ENCODE data around the gene PRKCB. TPM values are rescaled to one million over a fixed set of nuclear protein-coding genes. Genes with fewer than 3 reads are reported as not detected.

Gene PRKCB
- total RNA-seq, 1 experiment from 2014 or later: not detected

DNA sequence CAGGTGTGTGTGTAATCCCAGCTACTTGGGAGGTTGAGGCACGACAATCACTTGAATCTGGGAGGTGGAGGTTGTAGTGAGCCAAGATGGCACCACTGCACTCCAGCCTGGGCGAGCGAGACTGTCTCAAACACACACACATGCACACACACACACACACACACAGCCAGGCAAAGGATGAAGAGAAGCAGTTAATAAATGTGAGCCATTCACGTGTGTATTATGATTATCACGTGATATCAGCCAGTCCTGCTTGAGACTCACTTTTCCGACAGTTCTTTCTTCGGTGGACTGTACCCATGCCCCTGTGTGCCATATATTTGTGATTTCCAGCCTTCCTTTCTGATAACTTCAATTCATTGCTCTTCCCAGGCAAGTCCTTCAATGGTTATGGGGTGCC, 119.3 kb downstream of the PRKCB start:
- Histone ChIP-seq H2AFZ (ENCODE audit: low read length) (no peak overlapping the region), H3K27me3 (ENCODE audit: low read length) (peaks cover 16% of the 10 kb centered on the region), H4K20me1 (ENCODE audit: low read length) (no peaks in the 10 kb centered on the region), H3K9me2 (replicated peaks; ENCODE audit: low read length) (no peaks in the 10 kb centered on the region), H3K9me3 (ENCODE audit: low read length) (no peaks in the 10 kb centered on the region), H3K9ac (ENCODE audit: low read length) (no peak overlapping the region), H3K4me1 (ENCODE audit: insufficient read depth, low read length) (no peaks in the 10 kb centered on the region), H3K27ac (ENCODE audit: low read length) (no peak overlapping the region), H3K4me3 (ENCODE audit: low read length) (no peak overlapping the region), H3K36me3 (ENCODE audit: low read depth, low read length) (no peaks in the 10 kb centered on the region), H3K79me2 (ENCODE audit: low read length) (no peaks in the 10 kb centered on the region), H3F3A (ENCODE audit: low read length, unreplicated experiment) (no peaks in the 10 kb centered on the region), H3K4me2 (ENCODE audit: low read length) (no peak overlapping the region)
- DNase-seq: no peak
- no peak for TF ChIP-seq EZH2 (IDR thresholded peaks at IDR 0.05; ENCODE audit: low read length, unreplicated experiment)
- no peak for ATAC-seq
- intact Hi-C loops (cut with micrococcal nuclease): no loop called here
- ChIA-PET POLR2A (ENCODE audit: unreplicated experiment) (no interaction called here), CTCF (no interaction called here)
- BruUV-seq (replicated peaks): no TSS peak

DNA sequence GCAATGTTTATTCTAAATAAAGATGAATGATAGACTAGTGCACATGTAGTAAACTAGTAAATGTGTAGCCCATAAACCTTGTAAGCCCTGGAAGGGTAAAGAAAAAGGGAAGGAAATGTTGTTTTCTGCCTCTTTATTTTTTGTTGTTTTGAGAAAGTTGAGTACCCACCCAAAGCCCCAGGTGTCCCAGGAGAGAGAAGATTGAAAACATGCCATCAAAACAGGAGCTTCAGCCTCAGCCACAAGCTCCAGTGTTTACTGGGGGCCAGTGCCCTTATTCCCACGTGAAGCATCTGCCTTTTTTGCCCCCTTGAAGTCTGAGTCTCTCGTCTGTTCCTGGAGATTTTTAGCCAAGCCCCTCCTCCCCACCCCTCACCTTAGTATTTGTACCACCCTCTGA, 121.5 kb downstream of the PRKCB start:
- ChIA-PET POLR2A (ENCODE audit: unreplicated experiment) (no interaction called here), CTCF (no interaction called here)
- Histone ChIP-seq H3K4me1 (ENCODE audit: insufficient read depth, low read length) (no peaks in the 10 kb centered on the region), H3F3A (ENCODE audit: low read length, unreplicated experiment) (no peaks in the 10 kb centered on the region), H3K9me2 (replicated peaks; ENCODE audit: low read length) (no peaks in the 10 kb centered on the region), H4K20me1 (ENCODE audit: low read length) (no peaks in the 10 kb centered on the region), H3K9ac (ENCODE audit: low read length) (no peak overlapping the region), H3K27ac (ENCODE audit: low read length) (no peak overlapping the region), H3K27me3 (ENCODE audit: low read length) (peaks cover 16% of the 10 kb centered on the region), H3K4me3 (ENCODE audit: low read length) (no peak overlapping the region), H2AFZ (ENCODE audit: low read length) (no peak overlapping the region), H3K4me2 (ENCODE audit: low read length) (no peak overlapping the region), H3K36me3 (ENCODE audit: low read depth, low read length) (no peaks in the 10 kb centered on the region), H3K79me2 (ENCODE audit: low read length) (no peaks in the 10 kb centered on the region), H3K9me3 (ENCODE audit: low read length) (no peaks in the 10 kb centered on the region)
- intact Hi-C loops (cut with micrococcal nuclease): no loop called here
- no peak for ATAC-seq
- BruUV-seq (replicated peaks): no TSS peak
- DNase-seq: no peak
- TF ChIP-seq EZH2phosphoT487 (IDR thresholded peaks at IDR 0.05; ENCODE audit: borderline replicate concordance, low read length): no peak
- TF ChIP-seq EZH2 (IDR thresholded peaks at IDR 0.05; ENCODE audit: low read length, unreplicated experiment): no peak
- TF ChIP-seq, protein P1, sequence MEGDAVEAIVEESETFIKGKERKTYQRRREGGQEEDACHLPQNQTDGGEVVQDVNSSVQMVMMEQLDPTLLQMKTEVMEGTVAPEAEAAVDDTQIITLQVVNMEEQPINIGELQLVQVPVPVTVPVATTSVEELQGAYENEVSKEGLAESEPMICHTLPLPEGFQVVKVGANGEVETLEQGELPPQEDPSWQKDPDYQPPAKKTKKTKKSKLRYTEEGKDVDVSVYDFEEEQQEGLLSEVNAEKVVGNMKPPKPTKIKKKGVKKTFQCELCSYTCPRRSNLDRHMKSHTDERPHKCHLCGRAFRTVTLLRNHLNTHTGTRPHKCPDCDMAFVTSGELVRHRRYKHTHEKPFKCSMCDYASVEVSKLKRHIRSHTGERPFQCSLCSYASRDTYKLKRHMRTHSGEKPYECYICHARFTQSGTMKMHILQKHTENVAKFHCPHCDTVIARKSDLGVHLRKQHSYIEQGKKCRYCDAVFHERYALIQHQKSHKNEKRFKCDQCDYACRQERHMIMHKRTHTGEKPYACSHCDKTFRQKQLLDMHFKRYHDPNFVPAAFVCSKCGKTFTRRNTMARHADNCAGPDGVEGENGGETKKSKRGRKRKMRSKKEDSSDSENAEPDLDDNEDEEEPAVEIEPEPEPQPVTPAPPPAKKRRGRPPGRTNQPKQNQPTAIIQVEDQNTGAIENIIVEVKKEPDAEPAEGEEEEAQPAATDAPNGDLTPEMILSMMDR (conservative IDR thresholded peaks at IDR 0.05; ENCODE audit: low read depth, low read length): no peak

DNA sequence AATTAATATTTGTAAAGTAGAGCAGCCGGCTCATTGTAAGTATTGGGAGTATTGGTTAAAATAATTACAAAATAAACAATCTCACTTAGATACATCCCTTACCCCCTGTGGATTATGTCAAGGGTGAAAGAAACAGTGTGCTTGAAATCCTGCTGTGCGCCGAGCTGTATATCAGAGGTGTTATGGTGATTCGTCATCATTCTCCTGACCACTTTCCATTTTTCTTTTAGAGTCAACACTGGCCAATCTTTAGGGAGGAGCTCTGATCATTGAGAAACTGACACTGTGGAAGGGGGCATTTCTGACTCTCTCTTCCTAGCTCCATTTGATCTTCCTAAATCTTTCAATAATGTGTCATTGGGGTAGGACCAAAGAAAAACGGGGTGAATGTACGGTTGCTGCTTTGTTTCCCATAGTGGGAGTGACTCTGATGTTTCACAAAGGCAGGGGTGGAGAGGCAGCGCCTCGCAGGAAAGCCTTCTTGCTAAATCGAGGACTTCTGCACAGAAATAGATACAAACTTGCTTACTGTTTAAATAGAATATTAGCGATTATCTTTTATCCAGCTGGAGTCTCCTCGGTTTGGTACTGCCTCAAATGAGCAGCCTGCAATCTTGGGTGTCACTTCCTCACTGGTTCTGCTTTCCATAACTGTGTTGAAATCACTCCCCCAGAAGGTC, 123.4 kb downstream of the PRKCB start:
- H3F3A ChIP-seq (ENCODE audit: low read length, unreplicated experiment): no peaks in the 10 kb centered on the region
- DNase-seq (no peak), ATAC-seq (no peak)
- no peak overlapping the region for H3K9ac ChIP-seq (ENCODE audit: low read length)
- peaks cover 14% of the 10 kb centered on the region; the same call in 1 of the 2 replicates for H3K27me3 ChIP-seq (ENCODE audit: low read length)
- H3K9me3 ChIP-seq (ENCODE audit: low read length): no peaks in the 10 kb centered on the region
- no peaks in the 10 kb centered on the region for H4K20me1 ChIP-seq (ENCODE audit: low read length)
- POLR2A ChIA-PET (ENCODE audit: unreplicated experiment): no interaction called here
- H3K4me1 ChIP-seq (ENCODE audit: insufficient read depth, low read length): no peaks in the 10 kb centered on the region
- H3K27ac ChIP-seq (ENCODE audit: low read length): no peak overlapping the region
- H3K4me3 ChIP-seq (ENCODE audit: low read length): no peak overlapping the region
- BruUV-seq (replicated peaks): no TSS peak
- no peaks in the 10 kb centered on the region for H3K36me3 ChIP-seq (ENCODE audit: low read depth, low read length)
- H3K4me2 ChIP-seq (ENCODE audit: low read length): no peak overlapping the region
- no peaks in the 10 kb centered on the region for H3K9me2 ChIP-seq (replicated peaks; ENCODE audit: low read length)
- intact Hi-C loops (cut with micrococcal nuclease): no loop called here
- H2AFZ ChIP-seq (ENCODE audit: low read length): no peak overlapping the region
- TF ChIP-seq EZH2 (IDR thresholded peaks at IDR 0.05; ENCODE audit: low read length, unreplicated experiment) (no peak), EZH2phosphoT487 (IDR thresholded peaks at IDR 0.05; ENCODE audit: borderline replicate concordance, low read length) (no peak)
- TF ChIP-seq, protein P1 (conservative IDR thresholded peaks at IDR 0.05; ENCODE audit: low read depth, low read length): no peak
- no peaks in the 10 kb centered on the region for H3K79me2 ChIP-seq (ENCODE audit: low read length)
- CTCF ChIA-PET: no interaction called here

Measured in PC-3 (cell line).